ENCODE data around the gene RARB.

GRCh38 chr3:25578059-25578458, 150.0 kb downstream of the RARB start:
- no peak for TF ChIP-seq POLR2AphosphoS5 (IDR thresholded peaks at IDR 0.05)
- TF ChIP-seq CTCF (IDR thresholded peaks at IDR 0.05; ENCODE audit: poor library complexity, severe bottlenecking) = no peak
- TF ChIP-seq EP300 (conservative IDR thresholded peaks at IDR 0.05; ENCODE audit: poor library complexity, severe bottlenecking) = no peak
- no peak for TF ChIP-seq MXI1 (conservative IDR thresholded peaks at IDR 0.05; ENCODE audit: poor library complexity, severe bottlenecking)
- TF ChIP-seq SMC3 (conservative IDR thresholded peaks at IDR 0.05; ENCODE audit: poor library complexity) = no peak
- no peak for TF ChIP-seq REST (IDR thresholded peaks at IDR 0.05; ENCODE audit: borderline replicate concordance)
- no peak for TF ChIP-seq EZH2 (IDR thresholded peaks at IDR 0.05; ENCODE audit: borderline replicate concordance, insufficient read depth, low read length, poor library complexity, severe bottlenecking)

Measured in neural cell (in vitro differentiated cells).